Mammary epithelial cell (primary cell): Measurements from ENCODE around the gene PARD3B.

Source experiments
- EZH2 ChIP-seq: IDR thresholded peaks from 2 replicates; pipeline ENCODE4 v1.6.1; 2012; ENCODE audit warnings: low read length, inconsistent platforms, borderline replicate concordance
- TF ChIP-seq, protein P1 (sequence below), 2 donors: IDR thresholded peaks in 1 of 2; conservative IDR thresholded peaks in 1 of 2; 2 replicates each; pipeline ENCODE4 v1.5.1; 2011 to 2012; ENCODE audit warnings: inconsistent platforms in 2 of 2, low read length in 2 of 2, mild to moderate bottlenecking in 2 of 2, control low read depth in 1 of 2, low read depth in 1 of 2; ENCODE audit not compliant: insufficient read depth in 1 of 2; ENCODE audit errors: extremely low read depth in 1 of 2

DNA sequence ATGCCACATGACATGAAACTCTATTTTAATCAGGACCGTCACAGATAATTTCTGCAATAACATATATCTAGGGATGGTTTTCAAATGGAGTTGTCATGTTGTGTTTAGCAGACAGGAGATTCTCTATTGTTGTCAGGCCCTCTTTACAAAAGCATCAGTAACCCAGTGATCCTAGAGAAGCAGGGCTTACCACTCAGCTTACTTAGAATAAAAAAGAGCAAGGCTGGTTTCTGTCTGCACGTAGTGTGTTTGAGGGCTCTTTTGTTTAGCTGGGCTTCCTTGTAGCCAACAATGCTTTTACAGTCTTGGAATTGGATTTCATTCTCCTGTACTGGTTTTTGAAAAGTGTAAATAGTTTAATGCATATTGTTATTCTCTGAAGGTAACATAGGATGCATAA lies 926.5 kb downstream of the PARD3B start:
- TF ChIP-seq, protein P1, sequence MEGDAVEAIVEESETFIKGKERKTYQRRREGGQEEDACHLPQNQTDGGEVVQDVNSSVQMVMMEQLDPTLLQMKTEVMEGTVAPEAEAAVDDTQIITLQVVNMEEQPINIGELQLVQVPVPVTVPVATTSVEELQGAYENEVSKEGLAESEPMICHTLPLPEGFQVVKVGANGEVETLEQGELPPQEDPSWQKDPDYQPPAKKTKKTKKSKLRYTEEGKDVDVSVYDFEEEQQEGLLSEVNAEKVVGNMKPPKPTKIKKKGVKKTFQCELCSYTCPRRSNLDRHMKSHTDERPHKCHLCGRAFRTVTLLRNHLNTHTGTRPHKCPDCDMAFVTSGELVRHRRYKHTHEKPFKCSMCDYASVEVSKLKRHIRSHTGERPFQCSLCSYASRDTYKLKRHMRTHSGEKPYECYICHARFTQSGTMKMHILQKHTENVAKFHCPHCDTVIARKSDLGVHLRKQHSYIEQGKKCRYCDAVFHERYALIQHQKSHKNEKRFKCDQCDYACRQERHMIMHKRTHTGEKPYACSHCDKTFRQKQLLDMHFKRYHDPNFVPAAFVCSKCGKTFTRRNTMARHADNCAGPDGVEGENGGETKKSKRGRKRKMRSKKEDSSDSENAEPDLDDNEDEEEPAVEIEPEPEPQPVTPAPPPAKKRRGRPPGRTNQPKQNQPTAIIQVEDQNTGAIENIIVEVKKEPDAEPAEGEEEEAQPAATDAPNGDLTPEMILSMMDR (conservative IDR thresholded peaks at IDR 0.05 in 1 of 2, IDR thresholded peaks at IDR 0.05 in 1 of 2; ENCODE audit: extremely low read depth in 1 of 2, insufficient read depth in 1 of 2, low read depth in 1 of 2, low read length in 2 of 2), result no peak
- TF ChIP-seq EZH2, result no peak
